ENCODE results near the gene TSPAN31.

The TSPAN31 gene

GRCh38 chr12:57783466-57783801 is 38.6 kb downstream of the TSPAN31 start:
- no peak for DNase-seq (ENCODE audit: low read depth)

- DNase-seq (ENCODE audit: low read depth) = no peak
These were observed 39.0 kb downstream of the TSPAN31 start for GRCh38 chr12:57783861-57784260.

- no peak for DNase-seq (ENCODE audit: low read depth)
These were observed 49.1 kb downstream of the TSPAN31 start for GRCh38 chr12:57793920-57794319.

GRCh38 chr12:57795354-57795753 is 50.5 kb downstream of the TSPAN31 start:
- no peak for DNase-seq (ENCODE audit: low read depth)

GRCh38 chr12:57796996-57797395 is 52.2 kb downstream of the TSPAN31 start:
- DNase-seq (ENCODE audit: low read depth) = no peak

GRCh38 chr12:57797933-57798332 is 53.1 kb downstream of the TSPAN31 start:
- DNase-seq (ENCODE audit: low read depth) = no peak
